ENCODE results near the gene ACAP1.
"Not testable (repeated sequence)": the region's sequence is repeated elsewhere in the genome, so short reads cannot be mapped to it uniquely, and the experiment has no call there.

Gene ACAP1

GRCh38 chr17:7356756-7357155 is 20.4 kb downstream of the ACAP1 start:
- DNase-seq (ENCODE audit: low read depth): no peak
- TF ChIP-seq CTCF (IDR thresholded peaks at IDR 0.05; ENCODE audit: low read length, missing control alignments): no peak
- H3K4me3 ChIP-seq (replicated peaks; ENCODE audit: low read depth, low read length): no peak overlapping the region

- TF ChIP-seq CTCF (IDR thresholded peaks at IDR 0.05; ENCODE audit: low read length, missing control alignments): no peak
- no peak overlapping the region for H3K4me3 ChIP-seq (replicated peaks; ENCODE audit: low read depth, low read length)
- no peak for DNase-seq (ENCODE audit: low read depth)
Observed at GRCh38 chr17:7357381-7357780, 21.1 kb downstream of the ACAP1 start.

GRCh38 chr17:7361906-7362305 is 25.6 kb downstream of the ACAP1 start:
- no peak for DNase-seq (ENCODE audit: low read depth)
- no peak for TF ChIP-seq CTCF (IDR thresholded peaks at IDR 0.05; ENCODE audit: low read length, missing control alignments)
- H3K4me3 ChIP-seq (replicated peaks; ENCODE audit: low read depth, low read length): no peak overlapping the region

- no peak for TF ChIP-seq CTCF (IDR thresholded peaks at IDR 0.05; ENCODE audit: low read length, missing control alignments)
- no peak overlapping the region for H3K4me3 ChIP-seq (replicated peaks; ENCODE audit: low read depth, low read length)
- DNase-seq (ENCODE audit: low read depth): no peak
Observed at GRCh38 chr17:7363311-7363710, 27.0 kb downstream of the ACAP1 start.

GRCh38 chr17:7365963-7366362 is 29.6 kb downstream of the ACAP1 start:
- H3K4me3 ChIP-seq (replicated peaks; ENCODE audit: low read depth, low read length); DNase-seq (ENCODE audit: low read depth): not testable (repeated sequence)

- H3K4me3 ChIP-seq (replicated peaks; ENCODE audit: low read depth, low read length): no peak overlapping the region
- no peak for DNase-seq (ENCODE audit: low read depth)
- no peak for TF ChIP-seq CTCF (IDR thresholded peaks at IDR 0.05; ENCODE audit: low read length, missing control alignments)
Observed at GRCh38 chr17:7367083-7367482, 30.8 kb downstream of the ACAP1 start.

- DNase-seq (ENCODE audit: low read depth): no peak
- no peak for TF ChIP-seq CTCF (IDR thresholded peaks at IDR 0.05; ENCODE audit: low read length, missing control alignments)
- H3K4me3 ChIP-seq (replicated peaks; ENCODE audit: low read depth, low read length): no peak overlapping the region
Observed at GRCh38 chr17:7367918-7368598, 31.7 kb downstream of the ACAP1 start.

- DNase-seq (ENCODE audit: low read depth); H3K4me3 ChIP-seq (replicated peaks; ENCODE audit: low read depth, low read length): not testable (repeated sequence)
Observed at GRCh38 chr17:7368599-7368994, 32.3 kb downstream of the ACAP1 start.
